IMR-90 (cell line): ENCODE data around the gene RHBDF1.

Experiments used
- POLR2A ChIP-seq: IDR thresholded peaks from 2 replicates; pipeline ENCODE4 v1.6.1; 2012; ENCODE audit warnings: mild to moderate bottlenecking, low read depth, low read length
- RAD21 ChIP-seq: IDR thresholded peaks from 2 replicates; pipeline ENCODE4 v1.6.1; 2012; ENCODE audit warnings: low read length, improper control_type of control experiment
- RFX5 ChIP-seq: IDR thresholded peaks from 2 replicates; pipeline ENCODE4 v1.8.0; 2012; ENCODE audit warnings: low read depth, mild to moderate bottlenecking, low read length, moderate library complexity
- TF ChIP-seq, protein P1 (sequence below): conservative IDR thresholded peaks from 2 replicates; pipeline ENCODE4 v1.5.1; 2012; ENCODE audit warnings: mild to moderate bottlenecking, low read depth, low read length, improper control_type of control experiment

DNA sequence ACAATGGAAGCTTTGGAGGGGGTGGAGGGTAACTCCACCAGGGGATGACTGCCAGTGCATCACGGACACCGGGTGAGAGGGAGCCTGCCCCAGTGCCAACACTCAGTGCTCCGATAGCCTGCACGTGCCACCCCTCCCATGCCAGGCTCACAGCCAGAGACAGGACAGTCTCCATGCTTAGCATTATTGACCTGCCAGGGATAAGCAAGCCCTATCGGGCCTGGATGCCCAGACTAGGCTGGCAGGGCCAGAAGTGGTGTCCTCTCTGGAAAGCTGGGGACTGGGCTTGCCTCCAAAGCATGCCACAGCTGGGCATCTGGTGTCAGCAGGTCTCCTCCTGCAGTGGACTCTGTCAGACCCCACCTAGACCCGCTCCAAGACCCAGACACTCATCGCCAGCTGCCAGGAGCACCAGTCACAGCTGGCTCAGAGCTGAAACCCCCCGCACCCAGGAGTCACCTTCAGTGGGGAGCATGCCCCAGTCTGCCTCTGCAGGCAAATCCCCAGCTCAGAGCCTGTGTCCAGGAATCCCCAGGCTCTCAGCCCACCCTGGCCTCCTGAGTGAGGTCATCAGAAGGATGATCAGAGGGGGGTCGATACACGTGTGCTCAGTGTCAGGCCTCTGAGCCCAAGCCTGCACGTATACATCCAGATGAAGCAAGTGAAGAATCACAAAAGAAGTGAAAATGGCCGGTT, 1.8 kb upstream of the RHBDF1 start:
- no peak for TF ChIP-seq POLR2A
- TF ChIP-seq, protein P1, sequence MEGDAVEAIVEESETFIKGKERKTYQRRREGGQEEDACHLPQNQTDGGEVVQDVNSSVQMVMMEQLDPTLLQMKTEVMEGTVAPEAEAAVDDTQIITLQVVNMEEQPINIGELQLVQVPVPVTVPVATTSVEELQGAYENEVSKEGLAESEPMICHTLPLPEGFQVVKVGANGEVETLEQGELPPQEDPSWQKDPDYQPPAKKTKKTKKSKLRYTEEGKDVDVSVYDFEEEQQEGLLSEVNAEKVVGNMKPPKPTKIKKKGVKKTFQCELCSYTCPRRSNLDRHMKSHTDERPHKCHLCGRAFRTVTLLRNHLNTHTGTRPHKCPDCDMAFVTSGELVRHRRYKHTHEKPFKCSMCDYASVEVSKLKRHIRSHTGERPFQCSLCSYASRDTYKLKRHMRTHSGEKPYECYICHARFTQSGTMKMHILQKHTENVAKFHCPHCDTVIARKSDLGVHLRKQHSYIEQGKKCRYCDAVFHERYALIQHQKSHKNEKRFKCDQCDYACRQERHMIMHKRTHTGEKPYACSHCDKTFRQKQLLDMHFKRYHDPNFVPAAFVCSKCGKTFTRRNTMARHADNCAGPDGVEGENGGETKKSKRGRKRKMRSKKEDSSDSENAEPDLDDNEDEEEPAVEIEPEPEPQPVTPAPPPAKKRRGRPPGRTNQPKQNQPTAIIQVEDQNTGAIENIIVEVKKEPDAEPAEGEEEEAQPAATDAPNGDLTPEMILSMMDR: no peak
- TF ChIP-seq RAD21: no peak
- no peak for TF ChIP-seq RFX5
